Measurements from ENCODE around the gene NUS1. TPM values are rescaled to one million over a fixed set of nuclear protein-coding genes. Genes with fewer than 3 reads are reported as not detected.

Gene NUS1
- polyA plus RNA-seq (14.3 to 29.0 TPM (median 16.5 TPM) in 3 replicates), polyA minus RNA-seq (9.4 to 21.4 TPM (median 9.6 TPM) in 3 replicates)
- 11.2 TPM for polyA plus RNA-seq (2011; ENCODE audit: low read depth)
- 17.9 and 32.1 TPM in 2 replicates for polyA plus RNA-seq (2011; cell fraction: cytosol; rRNA removed)
- polyA plus RNA-seq (2011; cell fraction: nucleus; rRNA removed): 14.1 and 20.3 TPM in 2 replicates
- polyA plus RNA-seq (2012; ENCODE audit: low replicate concordance): 17.4 and 26.8 TPM in 2 replicates
- polyA minus RNA-seq (2011; cell fraction: cytosol; rRNA and poly(A)+ RNA removed): 13.0 TPM
- polyA minus RNA-seq (2011; cell fraction: nucleus; rRNA and poly(A)+ RNA removed): 7.6 and 14.7 TPM in 2 replicates

DNA sequence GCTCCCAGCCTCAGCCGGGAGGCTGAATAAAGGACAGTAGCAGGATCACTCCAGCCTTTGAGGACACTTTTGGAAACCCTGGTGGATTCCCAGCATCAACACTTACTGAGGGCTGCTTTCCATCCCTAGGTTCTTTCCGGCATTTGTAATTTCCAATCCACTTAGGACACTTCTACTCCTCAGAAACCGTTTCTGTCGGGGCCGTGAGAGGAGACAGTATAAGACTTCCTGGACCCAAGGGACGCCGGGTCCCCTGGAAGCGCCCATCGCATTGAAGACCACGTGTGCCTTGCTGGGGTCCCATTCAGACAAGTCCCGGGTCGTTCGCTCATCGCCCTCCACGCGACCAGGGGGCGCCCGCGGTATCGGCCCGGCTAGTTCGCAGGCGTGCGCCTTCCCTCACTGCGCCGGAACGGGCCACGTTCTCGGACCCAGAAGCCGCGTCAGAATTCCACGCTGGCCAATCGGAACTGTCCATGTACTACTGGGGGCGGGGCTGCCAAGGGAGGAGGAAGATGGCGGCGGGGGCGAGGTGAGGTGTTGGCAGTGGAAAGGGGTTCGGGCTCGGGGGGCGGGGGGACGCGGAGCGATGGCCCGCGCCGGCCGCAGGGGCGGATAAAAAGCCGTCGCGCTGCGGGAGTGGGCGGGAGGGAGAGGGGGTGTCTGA, at the start of gene NUS1:
Gene NUS1 (plus strand): TSS at position 479 of the 667 bp plus-strand sequence. CDS start 202 bp downstream, outside the sequence.
- DNase-seq (ENCODE audit: low read depth, low spot score) (peak; percentile 44), FAIRE-seq (no peak)
- H4K20me1 ChIP-seq (ENCODE audit: control insufficient read depth, extremely low read depth, insufficient read depth, low read length): peaks cover 10% of the 10 kb centered on the region
- no peaks in the 10 kb centered on the region for H3K9me1 ChIP-seq (ENCODE audit: control insufficient read depth, extremely low read depth, insufficient read depth, low read length)
- H3K4me3 ChIP-seq (ENCODE audit: control insufficient read depth in 2 of 3, extremely low read depth in 1 of 3, insufficient read depth in 2 of 3, low read depth in 1 of 3, low read length in 3 of 3): peak within 1 kb of the TSS; percentile 56 to 89 (median 83)
- H3K9ac ChIP-seq (ENCODE audit: control insufficient read depth, extremely low read depth, insufficient read depth, low read length): peak within 1 kb of the TSS; percentile 83
- H3K4me2 ChIP-seq (ENCODE audit: control insufficient read depth, extremely low read depth, insufficient read depth, low read depth, low read length): peak within 1 kb of the TSS; percentile 88
- dilution Hi-C loops (cut with MboI; ENCODE audit: extremely low pct_ligation_motif_present, low sequenced_read_pairs): no loop called here
- peak within 1 kb of the TSS; percentile 63 for H3K27ac ChIP-seq (ENCODE audit: control insufficient read depth, insufficient read depth, low read length)
- H2AFZ ChIP-seq (ENCODE audit: control insufficient read depth, low read length): peak within 1 kb of the TSS; percentile 97
- H3K9me3 ChIP-seq (ENCODE audit: control insufficient read depth, low read depth, low read length): no peaks in the 10 kb centered on the region
- no peaks in the 10 kb centered on the region for H3K27me3 ChIP-seq (ENCODE audit: control insufficient read depth, extremely low read depth, insufficient read depth, low read length)
- TF ChIP-seq EZH2 (IDR thresholded peaks at IDR 0.05; ENCODE audit: low read length): no peak
- TF ChIP-seq, protein P1, sequence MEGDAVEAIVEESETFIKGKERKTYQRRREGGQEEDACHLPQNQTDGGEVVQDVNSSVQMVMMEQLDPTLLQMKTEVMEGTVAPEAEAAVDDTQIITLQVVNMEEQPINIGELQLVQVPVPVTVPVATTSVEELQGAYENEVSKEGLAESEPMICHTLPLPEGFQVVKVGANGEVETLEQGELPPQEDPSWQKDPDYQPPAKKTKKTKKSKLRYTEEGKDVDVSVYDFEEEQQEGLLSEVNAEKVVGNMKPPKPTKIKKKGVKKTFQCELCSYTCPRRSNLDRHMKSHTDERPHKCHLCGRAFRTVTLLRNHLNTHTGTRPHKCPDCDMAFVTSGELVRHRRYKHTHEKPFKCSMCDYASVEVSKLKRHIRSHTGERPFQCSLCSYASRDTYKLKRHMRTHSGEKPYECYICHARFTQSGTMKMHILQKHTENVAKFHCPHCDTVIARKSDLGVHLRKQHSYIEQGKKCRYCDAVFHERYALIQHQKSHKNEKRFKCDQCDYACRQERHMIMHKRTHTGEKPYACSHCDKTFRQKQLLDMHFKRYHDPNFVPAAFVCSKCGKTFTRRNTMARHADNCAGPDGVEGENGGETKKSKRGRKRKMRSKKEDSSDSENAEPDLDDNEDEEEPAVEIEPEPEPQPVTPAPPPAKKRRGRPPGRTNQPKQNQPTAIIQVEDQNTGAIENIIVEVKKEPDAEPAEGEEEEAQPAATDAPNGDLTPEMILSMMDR (optimal IDR thresholded peaks at IDR 0.05 in 1 of 3, IDR thresholded peaks at IDR 0.05 in 1 of 3, conservative IDR thresholded peaks at IDR 0.05 in 1 of 3; ENCODE audit: extremely low read depth in 1 of 3, insufficient read depth in 2 of 3, low read length in 3 of 3): peak; percentile 67 to 94 (median 84)
- H3K36me3 ChIP-seq (ENCODE audit: control insufficient read depth in 2 of 2, extremely low read depth in 1 of 2, insufficient read depth in 2 of 2, low read length in 2 of 2): peaks cover 3 to 10% of the 10 kb centered on the region in 2 experiments
- peaks cover 22% of the 10 kb centered on the region for H3K4me1 ChIP-seq (ENCODE audit: control insufficient read depth, extremely low read depth, insufficient read depth, low read length)
- H3K79me2 ChIP-seq (ENCODE audit: control insufficient read depth, insufficient read depth, low read length): peaks cover 45% of the 10 kb centered on the region

DNA sequence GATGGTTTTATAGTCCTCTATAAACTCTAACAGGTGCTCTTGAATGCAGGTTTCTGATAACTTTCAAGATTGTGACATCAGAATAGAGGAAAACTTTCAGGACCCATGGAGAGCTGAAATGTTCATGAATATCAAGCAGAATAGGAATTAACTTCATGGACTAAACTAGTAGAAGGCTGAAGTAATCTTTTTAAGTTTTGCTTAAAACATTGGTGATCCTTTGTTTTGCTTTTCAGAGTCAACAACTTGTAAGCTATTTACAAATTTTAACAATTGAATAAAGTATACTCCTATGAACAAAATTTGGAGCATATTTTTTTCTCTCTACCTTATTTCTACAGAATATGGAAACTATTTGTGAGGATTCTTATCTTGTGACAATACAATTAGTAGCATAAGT, 47.7 kb upstream of the NUS1 start:
- dilution Hi-C loops (cut with MboI; ENCODE audit: extremely low pct_ligation_motif_present, low sequenced_read_pairs): no loop called here
- H3K4me1 ChIP-seq (ENCODE audit: control insufficient read depth, extremely low read depth, insufficient read depth, low read length): no peaks in the 10 kb centered on the region

More for the DNA sequence above, 47.7 kb upstream of the NUS1 start:
- Histone ChIP-seq H3K79me2 (ENCODE audit: control insufficient read depth, insufficient read depth, low read length) (no peaks in the 10 kb centered on the region), H3K4me3 (ENCODE audit: control insufficient read depth in 2 of 3, extremely low read depth in 1 of 3, insufficient read depth in 2 of 3, low read depth in 1 of 3, low read length in 3 of 3) (no peak overlapping the region), H3K9me1 (ENCODE audit: control insufficient read depth, extremely low read depth, insufficient read depth, low read length) (no peaks in the 10 kb centered on the region), H3K4me2 (ENCODE audit: control insufficient read depth, extremely low read depth, insufficient read depth, low read depth, low read length) (no peak overlapping the region), H3K27ac (ENCODE audit: control insufficient read depth, insufficient read depth, low read length) (no peak overlapping the region), H3K27me3 (ENCODE audit: control insufficient read depth, extremely low read depth, insufficient read depth, low read length) (no peaks in the 10 kb centered on the region), H3K36me3 (ENCODE audit: control insufficient read depth in 2 of 2, extremely low read depth in 1 of 2, insufficient read depth in 2 of 2, low read length in 2 of 2) (no peaks in the 10 kb centered on the region), H3K9me3 (ENCODE audit: control insufficient read depth, low read depth, low read length) (no peaks in the 10 kb centered on the region), H4K20me1 (ENCODE audit: control insufficient read depth, extremely low read depth, insufficient read depth, low read length) (no peaks in the 10 kb centered on the region), H2AFZ (ENCODE audit: control insufficient read depth, low read length) (no peak overlapping the region), H3K9ac (ENCODE audit: control insufficient read depth, extremely low read depth, insufficient read depth, low read length) (no peak overlapping the region)
- TF ChIP-seq, protein P1 (optimal IDR thresholded peaks at IDR 0.05 in 1 of 3, IDR thresholded peaks at IDR 0.05 in 1 of 3, conservative IDR thresholded peaks at IDR 0.05 in 1 of 3; ENCODE audit: extremely low read depth in 1 of 3, insufficient read depth in 2 of 3, low read length in 3 of 3): no peak
- no peak for TF ChIP-seq EZH2 (IDR thresholded peaks at IDR 0.05; ENCODE audit: low read length)
- DNase-seq (ENCODE audit: low read depth, low spot score): no peak
- no peak for FAIRE-seq

Measured in keratinocyte (primary cell).